Bronchial epithelial cell (primary cell): ENCODE measurements around the gene SETBP1. TPM values are rescaled to one million over a fixed set of nuclear protein-coding genes. Genes with fewer than 3 reads are reported as not detected.

Experiments
- DNase-seq: peaks from one replicate; pipeline ENCODE4 v3.0.0-alpha.2; 2010; ENCODE audit warnings: low read depth
- FAIRE-seq: peaks from 2 replicates; lab custom pipeline; 2011; peaks lifted over from hg19 to GRCh38; lab: Jason Lieb, UNC
- H3K27me3 ChIP-seq: 2 replicates; pipeline ENCODE4 v1.5.1; 2011; ENCODE audit warnings: low read length; ENCODE audit not compliant: control insufficient read depth, insufficient read depth
- H3K36me3 ChIP-seq: 2 replicates; pipeline ENCODE4 v1.5.1; 2011; ENCODE audit warnings: low read length; ENCODE audit not compliant: control insufficient read depth, insufficient read depth
- H3K4me3 ChIP-seq: 2 replicates; pipeline ENCODE4 v1.5.1; 2011; ENCODE audit warnings: mild to moderate bottlenecking, low read depth, low read length, control low read depth
- CTCF ChIP-seq: IDR thresholded peaks from 2 replicates; pipeline ENCODE4 v1.5.1; 2011; ENCODE audit warnings: mild to moderate bottlenecking, moderate library complexity, low read length, control low read depth, inconsistent platforms; ENCODE audit not compliant: insufficient read depth, severe bottlenecking
- total RNA-seq: library from RNA; depleted of rRNA; stranded (reverse); fragments of >200 nt; gene quantifications from 2 replicates; pipeline ENCODE4 v1.2.1, GENCODE V29; 2014

The SETBP1 gene
- total RNA-seq, 1 donor from 2014 or later = 1.8 TPM

GRCh38 chr18:44946529-44947113 lies 265.9 kb downstream of the SETBP1 start:
- TF ChIP-seq CTCF = no peak
- no peaks in the 10 kb centered on the region for H3K36me3 ChIP-seq
- no peaks in the 10 kb centered on the region for H3K27me3 ChIP-seq
- DNase-seq = no peak
- H3K4me3 ChIP-seq = no peak overlapping the region
- FAIRE-seq = peak; percentile 68

- Histone ChIP-seq H3K36me3 (no peaks in the 10 kb centered on the region), H3K27me3 (no peaks in the 10 kb centered on the region), H3K4me3 (no peak overlapping the region)
- no peak for TF ChIP-seq CTCF
- FAIRE-seq = no peak
- DNase-seq = no peak
Observed at GRCh38 chr18:44949967-44950366, 269.3 kb downstream of the SETBP1 start.

- TF ChIP-seq CTCF = no peak
- H3K27me3 ChIP-seq = no peaks in the 10 kb centered on the region
- no peaks in the 10 kb centered on the region for H3K36me3 ChIP-seq
- DNase-seq (no peak), FAIRE-seq (no peak)
- no peak overlapping the region for H3K4me3 ChIP-seq
Observed at GRCh38 chr18:44950685-44951195, 270.1 kb downstream of the SETBP1 start.

GRCh38 chr18:44951748-44952147 lies 271.1 kb downstream of the SETBP1 start:
- no peaks in the 10 kb centered on the region for H3K27me3 ChIP-seq
- H3K4me3 ChIP-seq = no peak overlapping the region
- DNase-seq = no peak
- FAIRE-seq = no peak
- no peaks in the 10 kb centered on the region for H3K36me3 ChIP-seq
- TF ChIP-seq CTCF = no peak

GRCh38 chr18:44954257-44954656 lies 273.6 kb downstream of the SETBP1 start:
- Histone ChIP-seq H3K36me3 (no peaks in the 10 kb centered on the region), H3K4me3 (no peak overlapping the region), H3K27me3 (no peaks in the 10 kb centered on the region)
- TF ChIP-seq CTCF = no peak
- DNase-seq (no peak), FAIRE-seq (no peak)

GRCh38 chr18:44955825-44956224 lies 275.1 kb downstream of the SETBP1 start:
- FAIRE-seq (no peak), DNase-seq (no peak)
- H3K4me3 ChIP-seq = no peak overlapping the region
- H3K36me3 ChIP-seq = no peaks in the 10 kb centered on the region
- H3K27me3 ChIP-seq = no peaks in the 10 kb centered on the region
- no peak for TF ChIP-seq CTCF
